WTC11 (cell line): ENCODE measurements around the gene CDK6. TPM values are rescaled to one million over a fixed set of nuclear protein-coding genes. Genes with fewer than 3 reads are reported as not detected.

ENCODE experiments used
- ATAC-seq: fragments of 200-7000 bp; cut with Tn5 transposase; 2 replicates; pipeline ENCODE4 v1.10.0; 2021; ENCODE audit warnings: mild to moderate bottlenecking, moderate library complexity
- CTCF ChIA-PET: fragments of 300-600 bp; sonication (Branson Sonifier 250); formaldehyde crosslinking; loops from one replicate; lab custom pipeline; 2021; ENCODE audit warnings: antibody characterized with exemption; lab: Charles Lee
- POLR2A ChIA-PET: fragments of 350-600 bp; sonication (Branson Sonifier 250); formaldehyde crosslinking; loops from one replicate; lab custom pipeline; 2021; ENCODE audit warnings: antibody characterized with exemption; lab: Charles Lee
- DNase-seq: peaks from one replicate; pipeline ENCODE4 v3.0.0; 2021; ENCODE audit warnings: low spot score
- H3K27ac Mint-ChIP-seq: 2 replicates; pipeline ENCODE4 v1.8.0; 2021; ENCODE audit warnings: mixed read lengths
- H3K27me3 Mint-ChIP-seq: 2 replicates; pipeline ENCODE4 v1.8.0; 2021; ENCODE audit warnings: low read depth, mild to moderate bottlenecking, moderate library complexity, mixed read lengths
- H3K36me3 Mint-ChIP-seq: 2 replicates; pipeline ENCODE4 v1.8.0; 2021; ENCODE audit warnings: mixed read lengths
- H3K4me1 Mint-ChIP-seq: 2 replicates; pipeline ENCODE4 v1.8.0; 2022; ENCODE audit warnings: mixed read lengths
- H3K4me3 Mint-ChIP-seq: 2 replicates; pipeline ENCODE4 v1.8.0; 2021; ENCODE audit warnings: mild to moderate bottlenecking, moderate library complexity, mixed read lengths
- H3K9me3 Mint-ChIP-seq: 2 replicates; pipeline ENCODE4 v1.8.0; 2021; ENCODE audit warnings: mixed read lengths
- CREM ChIP-seq: sonication (generic); formaldehyde crosslinking; IDR thresholded peaks from 2 replicates; pipeline ENCODE4 v1.8.1; 2022; ENCODE audit warnings: mild to moderate bottlenecking, missing genetic modification reagents, moderate library complexity
- ESRRA ChIP-seq: sonication (generic); formaldehyde crosslinking; IDR thresholded peaks from 2 replicates; pipeline ENCODE4 v1.8.1; 2022; ENCODE audit warnings: mild to moderate bottlenecking, missing genetic modification reagents, borderline replicate concordance
- ETV6 ChIP-seq: sonication (generic); formaldehyde crosslinking; IDR thresholded peaks from 2 replicates; pipeline ENCODE4 v1.8.1; 2022; ENCODE audit warnings: mild to moderate bottlenecking, missing genetic modification reagents
- FOXK1 ChIP-seq: sonication (generic); formaldehyde crosslinking; IDR thresholded peaks from 2 replicates; pipeline ENCODE4 v1.8.0; 2022; ENCODE audit warnings: mild to moderate bottlenecking, moderate library complexity, missing genetic modification reagents
- FOXP4 ChIP-seq: sonication (generic); formaldehyde crosslinking; IDR thresholded peaks from 2 replicates; pipeline ENCODE4 v1.8.0; 2022; ENCODE audit warnings: mild to moderate bottlenecking, missing genetic modification reagents
- IRF2 ChIP-seq: sonication (generic); formaldehyde crosslinking; IDR thresholded peaks from 2 replicates; pipeline ENCODE4 v1.8.0; 2022; ENCODE audit warnings: low read depth, missing genetic modification reagents, borderline replicate concordance
- JAZF1 ChIP-seq: fragments of 250-450 bp; sonication (Bioruptor Pico); IDR thresholded peaks from 2 replicates; pipeline ENCODE4 v1.9.0; 2021; ENCODE audit warnings: moderate library complexity, mild to moderate bottlenecking, inconsistent platforms
- KAT7 ChIP-seq: sonication (generic); formaldehyde crosslinking; IDR thresholded peaks from 2 replicates; pipeline ENCODE4 v1.8.1; 2023; ENCODE audit warnings: missing genetic modification reagents, mild to moderate bottlenecking, borderline replicate concordance
- MXD4 ChIP-seq: fragments of 250-450 bp; sonication (Bioruptor Pico); IDR thresholded peaks from 2 replicates; pipeline ENCODE4 v1.8.0; 2021; ENCODE audit warnings: mild to moderate bottlenecking, moderate library complexity, borderline replicate concordance
- SMAD3 ChIP-seq: sonication (generic); formaldehyde crosslinking; IDR thresholded peaks from 2 replicates; pipeline ENCODE4 v1.8.0; 2022; ENCODE audit warnings: missing genetic modification reagents, mild to moderate bottlenecking, borderline replicate concordance
- SP1 ChIP-seq: sonication (generic); formaldehyde crosslinking; conservative IDR thresholded peaks from 2 replicates; pipeline ENCODE4 v1.8.1; 2022; ENCODE audit warnings: missing genetic modification reagents
- TEAD1 ChIP-seq: sonication (generic); formaldehyde crosslinking; IDR thresholded peaks from 2 replicates; pipeline ENCODE4 v1.8.0; 2022; ENCODE audit warnings: mild to moderate bottlenecking, missing genetic modification reagents
- TEAD4 ChIP-seq: sonication (generic); formaldehyde crosslinking; IDR thresholded peaks from 2 replicates; pipeline ENCODE4 v1.8.0; 2022; ENCODE audit warnings: mild to moderate bottlenecking, missing genetic modification reagents
- ZMAT4 ChIP-seq: fragments of 250-450 bp; sonication (Bioruptor Pico); IDR thresholded peaks from 2 replicates; pipeline ENCODE4 v1.9.0; 2021; ENCODE audit warnings: mild to moderate bottlenecking
- ZNF121 ChIP-seq: sonication (generic); formaldehyde crosslinking; IDR thresholded peaks from 2 replicates; pipeline ENCODE4 v1.8.0; 2023; ENCODE audit warnings: missing genetic modification reagents
- ZNF263 ChIP-seq: sonication (generic); formaldehyde crosslinking; IDR thresholded peaks from 2 replicates; pipeline ENCODE4 v1.8.1; 2022; ENCODE audit warnings: low read depth, mild to moderate bottlenecking, moderate library complexity, missing genetic modification reagents
- ZNF396 ChIP-seq: fragments of 250-450 bp; sonication (Bioruptor Pico); IDR thresholded peaks from 2 replicates; pipeline ENCODE4 v1.8.0; 2021; ENCODE audit warnings: mild to moderate bottlenecking, moderate library complexity, borderline replicate concordance
- ZNF671 ChIP-seq: fragments of 250-450 bp; sonication (Bioruptor Pico); IDR thresholded peaks from 2 replicates; pipeline ENCODE4 v1.8.0; 2021; ENCODE audit warnings: mild to moderate bottlenecking
- total RNA-seq: library from RNA; stranded (reverse); gene quantifications from 3 replicates; pipeline ENCODE4 v1.2.3, GENCODE V29; 2021
- TF ChIP-seq, protein P1 (sequence below): fragments of 200-600 bp; IDR thresholded peaks from 2 replicates; pipeline ENCODE4 v1.8.0; 2022; ENCODE audit warnings: antibody characterized with exemption
- TF ChIP-seq, protein P2 (sequence below): sonication (generic); formaldehyde crosslinking; IDR thresholded peaks from 2 replicates; pipeline ENCODE4 v1.8.1; 2022; ENCODE audit warnings: low read depth, missing genetic modification reagents, borderline replicate concordance
- TF ChIP-seq, protein P3 (sequence below): sonication (generic); formaldehyde crosslinking; IDR thresholded peaks from 2 replicates; pipeline ENCODE4 v1.8.1; 2022; ENCODE audit warnings: mild to moderate bottlenecking, moderate library complexity, missing genetic modification reagents
- TF ChIP-seq, protein P4 (sequence below): sonication (generic); formaldehyde crosslinking; IDR thresholded peaks from 2 replicates; pipeline ENCODE4 v1.8.0; 2022; ENCODE audit warnings: mild to moderate bottlenecking, missing genetic modification reagents
- TF ChIP-seq, protein P5 (sequence below): sonication (generic); formaldehyde crosslinking; IDR thresholded peaks from 2 replicates; pipeline ENCODE4 v1.8.1; 2023; ENCODE audit warnings: mild to moderate bottlenecking, missing genetic modification reagents

The CDK6 gene
- total RNA-seq, 1 experiment from 2014 or later = 47.2 TPM

DNA sequence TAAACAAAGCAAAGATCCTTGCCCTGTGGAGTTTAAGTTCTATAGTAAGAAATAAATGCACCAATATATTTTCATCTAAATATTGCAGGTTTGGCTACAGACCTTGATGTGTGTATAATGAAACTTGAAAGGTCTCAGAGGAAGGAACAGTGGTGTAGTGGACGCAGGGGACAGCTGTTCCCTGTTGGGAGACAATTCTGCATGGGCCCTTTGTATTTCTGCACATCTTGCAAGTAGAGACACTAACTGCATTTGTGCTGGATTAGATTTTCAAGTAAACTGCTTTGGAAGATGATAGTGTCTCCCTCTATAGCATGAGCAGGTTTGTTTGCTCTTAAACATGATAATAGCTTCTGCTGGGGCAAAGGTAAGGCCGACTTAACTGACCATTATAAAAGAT, 188.7 kb downstream of the CDK6 start:
- H3K27ac Mint-ChIP-seq = no peak overlapping the region
- no peak for TF ChIP-seq ZNF396 (CRISPR knock-in tag)
- TF ChIP-seq, protein P1, sequence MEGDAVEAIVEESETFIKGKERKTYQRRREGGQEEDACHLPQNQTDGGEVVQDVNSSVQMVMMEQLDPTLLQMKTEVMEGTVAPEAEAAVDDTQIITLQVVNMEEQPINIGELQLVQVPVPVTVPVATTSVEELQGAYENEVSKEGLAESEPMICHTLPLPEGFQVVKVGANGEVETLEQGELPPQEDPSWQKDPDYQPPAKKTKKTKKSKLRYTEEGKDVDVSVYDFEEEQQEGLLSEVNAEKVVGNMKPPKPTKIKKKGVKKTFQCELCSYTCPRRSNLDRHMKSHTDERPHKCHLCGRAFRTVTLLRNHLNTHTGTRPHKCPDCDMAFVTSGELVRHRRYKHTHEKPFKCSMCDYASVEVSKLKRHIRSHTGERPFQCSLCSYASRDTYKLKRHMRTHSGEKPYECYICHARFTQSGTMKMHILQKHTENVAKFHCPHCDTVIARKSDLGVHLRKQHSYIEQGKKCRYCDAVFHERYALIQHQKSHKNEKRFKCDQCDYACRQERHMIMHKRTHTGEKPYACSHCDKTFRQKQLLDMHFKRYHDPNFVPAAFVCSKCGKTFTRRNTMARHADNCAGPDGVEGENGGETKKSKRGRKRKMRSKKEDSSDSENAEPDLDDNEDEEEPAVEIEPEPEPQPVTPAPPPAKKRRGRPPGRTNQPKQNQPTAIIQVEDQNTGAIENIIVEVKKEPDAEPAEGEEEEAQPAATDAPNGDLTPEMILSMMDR = no peak
- TF ChIP-seq ZMAT4 = no peak
- TF ChIP-seq ZNF121 (CRISPR knock-in tag) = no peak
- TF ChIP-seq FOXP4 = no peak
- no peak for TF ChIP-seq TEAD1 (CRISPR knock-in tag)
- TF ChIP-seq, all 79 proteins: peak for 0
- Mint-ChIP-seq H3K9me3 (no peaks in the 10 kb centered on the region), H3K27me3 (no peaks in the 10 kb centered on the region), H3K4me3 (no peak overlapping the region), H3K4me1 (peaks cover 9% of the 10 kb centered on the region), H3K36me3 (no peaks in the 10 kb centered on the region)
- ChIA-PET POLR2A (no interaction called here), CTCF (no interaction called here)
- no peak for ATAC-seq
- DNase-seq = no peak

DNA sequence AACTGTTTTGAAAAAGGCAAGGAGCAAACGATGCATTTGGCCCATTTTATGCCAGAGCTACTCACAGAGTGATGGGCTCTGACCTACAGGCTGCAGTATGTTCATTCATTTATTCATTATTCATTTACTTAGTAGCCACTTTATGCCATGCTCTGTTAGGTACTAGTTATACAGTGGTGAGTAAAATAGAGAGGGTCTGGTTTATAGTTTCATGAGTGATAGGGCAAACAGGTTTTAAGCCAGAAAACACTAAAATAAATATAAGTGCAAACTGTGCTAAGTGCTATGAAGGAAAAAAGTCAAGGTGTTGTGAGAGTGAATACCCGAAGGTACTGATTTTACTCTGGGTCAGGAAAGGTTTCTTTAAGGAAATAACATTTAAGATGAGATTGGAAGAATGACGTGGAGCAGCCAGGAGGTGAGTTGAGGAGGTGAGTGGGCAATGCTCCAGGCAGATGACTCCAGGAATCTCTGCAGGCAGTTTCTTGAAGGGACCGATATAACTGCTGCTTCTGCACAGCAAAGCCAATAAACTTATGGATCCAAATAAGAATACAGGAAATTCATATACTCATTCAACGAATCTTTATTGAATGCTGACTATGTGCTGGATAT, 189.3 kb downstream of the CDK6 start:
- no peaks in the 10 kb centered on the region for H3K27me3 Mint-ChIP-seq
- H3K27ac Mint-ChIP-seq = no peak overlapping the region
- ChIA-PET POLR2A (no interaction called here), CTCF (no interaction called here)
- H3K4me1 Mint-ChIP-seq = peaks cover 9% of the 10 kb centered on the region
- TF ChIP-seq, protein P2, sequence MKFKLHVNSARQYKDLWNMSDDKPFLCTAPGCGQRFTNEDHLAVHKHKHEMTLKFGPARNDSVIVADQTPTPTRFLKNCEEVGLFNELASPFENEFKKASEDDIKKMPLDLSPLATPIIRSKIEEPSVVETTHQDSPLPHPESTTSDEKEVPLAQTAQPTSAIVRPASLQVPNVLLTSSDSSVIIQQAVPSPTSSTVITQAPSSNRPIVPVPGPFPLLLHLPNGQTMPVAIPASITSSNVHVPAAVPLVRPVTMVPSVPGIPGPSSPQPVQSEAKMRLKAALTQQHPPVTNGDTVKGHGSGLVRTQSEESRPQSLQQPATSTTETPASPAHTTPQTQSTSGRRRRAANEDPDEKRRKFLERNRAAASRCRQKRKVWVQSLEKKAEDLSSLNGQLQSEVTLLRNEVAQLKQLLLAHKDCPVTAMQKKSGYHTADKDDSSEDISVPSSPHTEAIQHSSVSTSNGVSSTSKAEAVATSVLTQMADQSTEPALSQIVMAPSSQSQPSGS (CRISPR knock-in tag) = no peak
- no peak for TF ChIP-seq TEAD4 (CRISPR knock-in tag)
- no peak for TF ChIP-seq ZNF263 (CRISPR knock-in tag)
- TF ChIP-seq, protein P3, sequence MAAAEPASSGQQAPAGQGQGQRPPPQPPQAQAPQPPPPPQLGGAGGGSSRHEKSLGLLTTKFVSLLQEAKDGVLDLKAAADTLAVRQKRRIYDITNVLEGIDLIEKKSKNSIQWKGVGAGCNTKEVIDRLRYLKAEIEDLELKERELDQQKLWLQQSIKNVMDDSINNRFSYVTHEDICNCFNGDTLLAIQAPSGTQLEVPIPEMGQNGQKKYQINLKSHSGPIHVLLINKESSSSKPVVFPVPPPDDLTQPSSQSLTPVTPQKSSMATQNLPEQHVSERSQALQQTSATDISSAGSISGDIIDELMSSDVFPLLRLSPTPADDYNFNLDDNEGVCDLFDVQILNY (CRISPR knock-in tag) = no peak
- TF ChIP-seq, protein P4, sequence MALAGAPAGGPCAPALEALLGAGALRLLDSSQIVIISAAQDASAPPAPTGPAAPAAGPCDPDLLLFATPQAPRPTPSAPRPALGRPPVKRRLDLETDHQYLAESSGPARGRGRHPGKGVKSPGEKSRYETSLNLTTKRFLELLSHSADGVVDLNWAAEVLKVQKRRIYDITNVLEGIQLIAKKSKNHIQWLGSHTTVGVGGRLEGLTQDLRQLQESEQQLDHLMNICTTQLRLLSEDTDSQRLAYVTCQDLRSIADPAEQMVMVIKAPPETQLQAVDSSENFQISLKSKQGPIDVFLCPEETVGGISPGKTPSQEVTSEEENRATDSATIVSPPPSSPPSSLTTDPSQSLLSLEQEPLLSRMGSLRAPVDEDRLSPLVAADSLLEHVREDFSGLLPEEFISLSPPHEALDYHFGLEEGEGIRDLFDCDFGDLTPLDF = no peak
- TF ChIP-seq MXD4 (CRISPR knock-in tag) = no peak
- no peak for TF ChIP-seq ESRRA (CRISPR knock-in tag)
- TF ChIP-seq CREM (CRISPR knock-in tag) = no peak
- TF ChIP-seq SP1 (CRISPR knock-in tag) = no peak
- TF ChIP-seq ETV6 = no peak
- TF ChIP-seq IRF2 = no peak
- no peak for TF ChIP-seq ZNF671 (CRISPR knock-in tag)
- no peak for TF ChIP-seq JAZF1 (CRISPR knock-in tag)
- TF ChIP-seq, protein P5, sequence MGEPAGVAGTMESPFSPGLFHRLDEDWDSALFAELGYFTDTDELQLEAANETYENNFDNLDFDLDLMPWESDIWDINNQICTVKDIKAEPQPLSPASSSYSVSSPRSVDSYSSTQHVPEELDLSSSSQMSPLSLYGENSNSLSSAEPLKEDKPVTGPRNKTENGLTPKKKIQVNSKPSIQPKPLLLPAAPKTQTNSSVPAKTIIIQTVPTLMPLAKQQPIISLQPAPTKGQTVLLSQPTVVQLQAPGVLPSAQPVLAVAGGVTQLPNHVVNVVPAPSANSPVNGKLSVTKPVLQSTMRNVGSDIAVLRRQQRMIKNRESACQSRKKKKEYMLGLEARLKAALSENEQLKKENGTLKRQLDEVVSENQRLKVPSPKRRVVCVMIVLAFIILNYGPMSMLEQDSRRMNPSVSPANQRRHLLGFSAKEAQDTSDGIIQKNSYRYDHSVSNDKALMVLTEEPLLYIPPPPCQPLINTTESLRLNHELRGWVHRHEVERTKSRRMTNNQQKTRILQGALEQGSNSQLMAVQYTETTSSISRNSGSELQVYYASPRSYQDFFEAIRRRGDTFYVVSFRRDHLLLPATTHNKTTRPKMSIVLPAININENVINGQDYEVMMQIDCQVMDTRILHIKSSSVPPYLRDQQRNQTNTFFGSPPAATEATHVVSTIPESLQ (CRISPR knock-in tag) = no peak
- TF ChIP-seq KAT7 (CRISPR knock-in tag) = no peak
- no peak for TF ChIP-seq SMAD3 (CRISPR knock-in tag)
- no peak for TF ChIP-seq FOXK1 (CRISPR knock-in tag)
- no peaks in the 10 kb centered on the region for H3K9me3 Mint-ChIP-seq
- no peak for ATAC-seq
- no peaks in the 10 kb centered on the region for H3K36me3 Mint-ChIP-seq
- no peak for DNase-seq
- no peak overlapping the region for H3K4me3 Mint-ChIP-seq
